Smooth muscle cell (in vitro differentiated cells): ENCODE data around the gene PRDM2. TPM values are rescaled to one million over a fixed set of nuclear protein-coding genes. Genes with fewer than 3 reads are reported as not detected.

Experiments used
- DNase-seq: peaks from one replicate; lab custom pipeline; 2025; ENCODE audit not compliant: unreplicated experiment; lab: John Stamatoyannopoulos, UW
- H2AFZ ChIP-seq: fragments of 200-600 bp; sonication (generic); 2 replicates; pipeline ENCODE4 v1.6.0; 2016; ENCODE audit warnings: antibody characterized with exemption, low read depth, mild to moderate bottlenecking
- H3F3A ChIP-seq: fragments of 200-600 bp; sonication (generic); 2 replicates; pipeline ENCODE4 v1.6.0; 2017; ENCODE audit warnings: antibody characterized with exemption, low read depth
- H3K27ac ChIP-seq: fragments of 200-600 bp; sonication (generic); 2 replicates; pipeline ENCODE4 v1.5.1; 2016; ENCODE audit warnings: low read depth, mild to moderate bottlenecking
- H3K27me3 ChIP-seq: fragments of 200-600 bp; sonication (generic); 2 replicates; pipeline ENCODE4 v1.6.1; 2016; ENCODE audit warnings: low read depth, mild to moderate bottlenecking
- H3K36me3 ChIP-seq: fragments of 200-600 bp; sonication (generic); 2 replicates; pipeline ENCODE4 v1.5.1; 2016; ENCODE audit warnings: low read depth
- H3K4me1 ChIP-seq: fragments of 200-600 bp; sonication (generic); 2 replicates; pipeline ENCODE4 v1.5.1; 2016; ENCODE audit warnings: low read depth
- H3K4me2 ChIP-seq: fragments of 200-600 bp; sonication (generic); 2 replicates; pipeline ENCODE4 v1.6.0; 2016; ENCODE audit warnings: mild to moderate bottlenecking
- H3K4me3 ChIP-seq: fragments of 200-600 bp; sonication (generic); 2 replicates; pipeline ENCODE4 v1.5.1; 2016; ENCODE audit warnings: mild to moderate bottlenecking
- H3K79me2 ChIP-seq: fragments of 200-600 bp; sonication (generic); 2 replicates; pipeline ENCODE4 v1.6.0; 2016; ENCODE audit warnings: low read depth, mild to moderate bottlenecking
- H3K9ac ChIP-seq: fragments of 200-600 bp; sonication (generic); 2 replicates; pipeline ENCODE4 v1.6.0; 2016; ENCODE audit warnings: low read depth
- H3K9me3 ChIP-seq: fragments of 200-600 bp; sonication (generic); replicated peaks from 2 replicates; pipeline ENCODE4 v1.5.1; 2016; ENCODE audit warnings: low read depth
- H4K20me1 ChIP-seq: fragments of 200-600 bp; sonication (generic); 2 replicates; pipeline ENCODE4 v1.6.0; 2016; ENCODE audit warnings: low read depth
- CTCF ChIP-seq: fragments of 200-600 bp; sonication (generic); IDR thresholded peaks from 2 replicates; pipeline ENCODE4 v1.5.1; 2017; ENCODE audit warnings: borderline replicate concordance, mild to moderate bottlenecking, antibody characterized with exemption; ENCODE audit not compliant: insufficient read depth, poor library complexity, severe bottlenecking
- WGBS: methylation state at CpG from one replicate; pipeline ENCODE4 v1.1.7; 2016; ENCODE audit warnings: low lambda C conversion rate; 5-methylcytosine and 5-hydroxymethylcytosine counted together
- polyA plus RNA-seq: library from polyadenylated mRNA; unstranded; fragments of >200 nt; fragmentation: Nextera tagmentation; extraction: Ambion mirVana; gene quantifications from 2 replicates; pipeline ENCODE4 v1.2.1, GENCODE V29; 2016
- total RNA-seq: library from RNA; depleted of rRNA; stranded (reverse); fragments of >200 nt; gene quantifications from 2 replicates; pipeline ENCODE4 v1.2.3, GENCODE V29; 2014

Gene PRDM2
- total and polyA plus RNA-seq, 2 experiments from 2014 or later = 19.8 to 20.0 TPM

- DNase-seq = no peak
- H3K79me2 ChIP-seq = peaks cover 7% of the 10 kb centered on the region
- H3F3A ChIP-seq = no peaks in the 10 kb centered on the region
- no peaks in the 10 kb centered on the region for H3K27me3 ChIP-seq
- no peak overlapping the region for H3K4me3 ChIP-seq
- no peak for TF ChIP-seq CTCF
- no peak overlapping the region for H2AFZ ChIP-seq
- H3K4me2 ChIP-seq = no peak overlapping the region
- H3K36me3 ChIP-seq = no peaks in the 10 kb centered on the region
- H3K27ac ChIP-seq = no peak overlapping the region
- H4K20me1 ChIP-seq = peaks cover 94% of the 10 kb centered on the region
- WGBS = 69% methylated on average over 6 of the region's 6 CpGs
- H3K9ac ChIP-seq = no peak overlapping the region
- no peaks in the 10 kb centered on the region for H3K4me1 ChIP-seq
- no peaks in the 10 kb centered on the region for H3K9me3 ChIP-seq
Measured at GRCh38 chr1:13797397-13797796, 97.4 kb downstream of the PRDM2 start.

- peak overlapping the region; percentile 81 for H3K27ac ChIP-seq
- H2AFZ ChIP-seq = no peak overlapping the region
- no peak for DNase-seq
- 83% methylated on average over 5 of the region's 5 CpGs for WGBS
- no peaks in the 10 kb centered on the region for H3K4me1 ChIP-seq
- H3K4me3 ChIP-seq = no peak overlapping the region
- TF ChIP-seq CTCF = no peak
- no peak overlapping the region for H3K4me2 ChIP-seq
- H3K9me3 ChIP-seq = no peaks in the 10 kb centered on the region
- H4K20me1 ChIP-seq = peaks cover 94% of the 10 kb centered on the region
- no peaks in the 10 kb centered on the region for H3K36me3 ChIP-seq
- no peak overlapping the region for H3K9ac ChIP-seq
- H3F3A ChIP-seq = no peaks in the 10 kb centered on the region
- H3K79me2 ChIP-seq = peaks cover 7% of the 10 kb centered on the region
- H3K27me3 ChIP-seq = no peaks in the 10 kb centered on the region
Measured at GRCh38 chr1:13798120-13798519, 98.1 kb downstream of the PRDM2 start.

- H3K9me3 ChIP-seq = no peaks in the 10 kb centered on the region
- H4K20me1 ChIP-seq = peaks cover 93% of the 10 kb centered on the region
- peaks cover 7% of the 10 kb centered on the region for H3K79me2 ChIP-seq
- H3K4me2 ChIP-seq = no peak overlapping the region
- H2AFZ ChIP-seq = no peak overlapping the region
- no peaks in the 10 kb centered on the region for H3F3A ChIP-seq
- H3K36me3 ChIP-seq = no peaks in the 10 kb centered on the region
- peak overlapping the region; percentile 81 for H3K27ac ChIP-seq
- H3K27me3 ChIP-seq = no peaks in the 10 kb centered on the region
- no peak for TF ChIP-seq CTCF
- no peak overlapping the region for H3K4me3 ChIP-seq
- no peak for DNase-seq
- peak overlapping the region; percentile 6 for H3K9ac ChIP-seq
- WGBS = 96% methylated on average over 10 of the region's 10 CpGs
- H3K4me1 ChIP-seq = no peaks in the 10 kb centered on the region
Measured at GRCh38 chr1:13799502-13800283, 99.7 kb downstream of the PRDM2 start.

- WGBS = 77% methylated on average over 8 of the region's 8 CpGs
- H2AFZ ChIP-seq = no peak overlapping the region
- H3K4me2 ChIP-seq = no peak overlapping the region
- no peak overlapping the region for H3K9ac ChIP-seq
- peaks cover 94% of the 10 kb centered on the region for H4K20me1 ChIP-seq
- no peaks in the 10 kb centered on the region for H3F3A ChIP-seq
- no peaks in the 10 kb centered on the region for H3K4me1 ChIP-seq
- H3K4me3 ChIP-seq = no peak overlapping the region
- H3K79me2 ChIP-seq = no peaks in the 10 kb centered on the region
- no peak for DNase-seq
- H3K36me3 ChIP-seq = no peaks in the 10 kb centered on the region
- H3K27ac ChIP-seq = peak overlapping the region; percentile 73
- H3K9me3 ChIP-seq = no peaks in the 10 kb centered on the region
- H3K27me3 ChIP-seq = no peaks in the 10 kb centered on the region
- TF ChIP-seq CTCF = no peak
Measured at GRCh38 chr1:13801232-13801631, 101.2 kb downstream of the PRDM2 start.
